GDM1 (cell line): ENCODE measurements around the gene VPS13D.
"Not testable (repeated sequence)": the region's sequence is repeated elsewhere in the genome, so short reads cannot be mapped to it uniquely, and the experiment has no call there.

Experiments used
- DNase-seq: peaks from one replicate; lab custom pipeline; 2025; lab: John Stamatoyannopoulos, UW

Gene VPS13D

DNA sequence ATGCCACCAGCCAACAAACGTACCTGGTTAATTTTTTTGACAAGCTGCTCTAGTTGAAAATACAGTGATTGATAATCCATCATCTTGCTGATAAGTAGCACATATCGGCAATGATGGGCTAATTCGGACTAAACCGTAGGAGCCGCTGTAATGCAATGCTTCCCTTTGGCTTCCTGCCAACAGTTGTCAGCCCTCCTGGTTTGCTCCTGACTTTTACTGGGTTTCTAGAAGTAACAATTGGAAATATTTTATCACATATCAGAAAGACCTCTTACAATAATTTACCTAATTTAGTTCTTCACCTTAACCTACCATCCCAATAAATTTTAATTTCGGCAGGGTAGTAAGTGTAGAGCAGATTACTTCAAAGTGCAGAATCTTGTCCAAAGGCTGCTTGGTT is 239.7 kb downstream of the VPS13D start:
- DNase-seq = no peak

DNA sequence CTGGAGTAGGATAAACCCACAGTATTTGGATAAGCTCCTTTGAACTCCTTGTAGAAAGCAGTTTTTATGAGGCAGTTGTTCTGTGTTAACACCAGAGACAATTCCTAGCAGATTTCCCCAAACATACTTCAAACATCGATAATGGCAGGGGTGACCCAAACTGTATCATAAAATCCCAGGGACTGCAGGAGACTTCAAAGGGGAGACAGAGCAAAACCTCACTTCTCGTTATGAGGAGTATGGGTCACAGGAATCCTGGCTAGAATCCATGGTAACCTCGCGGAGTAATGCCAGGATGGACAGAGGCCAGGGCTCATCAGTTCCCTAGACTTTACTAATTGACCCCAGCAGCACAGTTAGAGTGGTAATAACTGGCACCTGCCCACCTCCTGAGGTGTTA is 240.2 kb downstream of the VPS13D start:
- no peak for DNase-seq

DNA sequence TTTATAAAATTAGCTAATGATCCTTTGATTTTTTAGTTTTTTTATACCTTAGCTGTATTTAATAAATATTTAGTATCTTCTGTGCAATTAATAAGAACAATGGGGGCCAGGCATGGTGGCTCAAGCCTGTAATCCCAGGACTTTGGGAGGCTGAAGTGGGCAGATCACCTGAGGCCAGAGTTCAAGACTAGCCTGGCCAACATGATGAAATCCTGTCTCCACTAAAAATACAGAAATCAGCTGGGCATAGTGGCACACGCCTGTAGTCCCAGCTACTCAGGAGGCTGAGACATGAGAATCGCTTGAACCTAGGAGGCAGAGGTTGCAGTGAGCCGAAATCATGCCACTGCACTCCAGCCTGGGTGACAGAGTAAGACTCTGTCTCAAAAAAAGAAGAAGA is 241.1 kb downstream of the VPS13D start:
- not testable (repeated sequence) for DNase-seq

- no peak for DNase-seq
These were observed 242.4 kb downstream of the VPS13D start for GRCh38 chr1:12472156-12472797.

- peak; percentile 78 for DNase-seq
These were observed 243.1 kb downstream of the VPS13D start for GRCh38 chr1:12472798-12473551.

DNA sequence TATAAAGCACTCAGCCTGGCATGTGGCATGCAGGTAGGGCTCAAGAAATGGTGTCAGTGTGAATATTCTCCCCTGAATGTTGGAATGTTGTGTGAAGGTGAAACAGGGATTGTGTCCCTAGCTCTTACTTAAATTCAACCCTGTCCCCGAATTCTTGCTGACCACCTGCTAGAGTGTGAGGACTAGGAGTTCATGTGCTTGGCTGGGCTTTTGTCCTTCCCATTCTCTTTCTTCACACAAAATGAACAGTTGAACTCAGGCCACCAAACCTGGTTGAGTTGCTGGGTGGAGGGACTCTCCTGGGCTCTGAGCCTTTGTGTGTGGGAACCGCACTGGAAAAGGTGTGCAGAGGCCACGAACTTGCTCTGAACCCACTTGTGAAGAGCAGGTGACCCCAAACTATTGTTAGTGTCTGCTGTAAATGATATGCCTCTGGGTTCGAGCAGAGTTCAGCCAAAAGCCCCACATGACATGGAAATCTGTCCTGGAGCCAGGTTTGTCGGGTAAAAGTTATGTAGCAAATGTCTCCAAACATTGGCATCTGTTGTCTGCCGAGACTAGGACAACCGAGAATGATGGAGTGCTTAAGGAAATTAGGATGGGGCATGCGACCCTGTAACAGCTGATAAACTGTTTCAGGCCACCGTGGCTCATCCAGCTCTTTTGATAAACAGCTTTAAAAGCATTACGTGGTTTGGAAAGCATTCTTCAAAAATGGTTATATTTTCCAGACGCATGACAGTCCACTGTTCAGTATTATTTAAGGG is 243.9 kb downstream of the VPS13D start:
- DNase-seq = no peak

DNA sequence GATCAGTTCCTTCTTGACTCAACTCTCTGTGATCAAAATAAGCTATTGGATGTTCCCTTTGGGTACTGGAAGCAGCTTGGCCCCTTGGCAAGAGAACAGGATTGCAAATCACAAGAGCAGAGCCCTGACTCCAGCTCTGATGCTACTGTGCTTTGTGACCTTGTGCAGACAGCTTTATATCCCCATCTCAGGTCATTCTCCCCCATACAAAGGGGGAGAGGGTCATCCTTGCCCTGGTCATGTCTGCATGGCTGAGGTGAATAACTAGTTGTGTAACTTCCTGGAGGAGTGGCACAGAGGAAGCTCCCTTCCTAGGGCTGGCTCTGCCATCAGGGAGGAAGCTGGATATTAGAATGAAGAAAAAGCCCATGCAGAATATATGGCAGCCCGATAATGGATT is 245.3 kb downstream of the VPS13D start:
- DNase-seq = no peak

DNA sequence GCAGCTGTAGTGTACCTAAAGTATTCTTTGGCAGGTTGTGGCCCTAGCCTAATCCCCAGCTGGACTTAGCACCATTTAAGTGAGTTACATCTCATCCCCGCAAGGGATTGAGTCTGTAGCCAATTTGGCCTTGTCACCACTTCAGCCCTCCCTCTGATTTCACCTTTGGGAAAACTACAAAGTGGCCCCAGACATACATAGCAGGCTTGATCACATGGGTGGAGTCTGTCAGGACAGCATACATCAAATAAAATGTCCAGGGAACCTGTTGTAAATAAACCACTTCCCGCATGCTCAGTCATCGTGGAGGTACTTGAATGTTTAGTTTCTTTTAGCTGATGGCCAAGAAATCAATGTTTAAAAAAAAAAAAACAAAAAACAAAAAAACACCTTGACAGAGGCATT is 245.7 kb downstream of the VPS13D start:
- DNase-seq = no peak

GRCh38 chr1:12475947-12476346 is 246.1 kb downstream of the VPS13D start:
- DNase-seq = no peak

DNA sequence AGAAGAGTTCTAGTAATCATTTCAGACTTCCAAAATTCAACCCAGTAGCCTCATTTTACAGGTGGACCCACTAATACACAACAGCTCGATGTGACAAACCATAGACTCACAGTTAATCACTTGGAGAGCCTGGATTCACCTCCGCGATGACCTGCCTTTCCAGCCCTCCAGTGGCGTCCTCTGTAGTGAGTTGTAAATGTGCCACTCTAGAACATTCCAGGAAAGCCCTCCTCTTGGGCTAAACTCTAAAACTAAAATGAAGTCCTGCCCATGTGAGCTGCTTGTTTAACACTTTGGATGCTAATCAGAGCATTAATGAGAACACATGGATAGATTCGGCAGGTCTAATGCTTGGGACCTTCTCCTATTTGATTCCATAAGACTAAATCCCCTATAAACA is 247.5 kb downstream of the VPS13D start:
- DNase-seq = no peak

GRCh38 chr1:12477936-12478611 is 248.2 kb downstream of the VPS13D start:
- DNase-seq = no peak

GRCh38 chr1:12478612-12478985 is 248.8 kb downstream of the VPS13D start:
- peak; percentile 82 for DNase-seq

DNA sequence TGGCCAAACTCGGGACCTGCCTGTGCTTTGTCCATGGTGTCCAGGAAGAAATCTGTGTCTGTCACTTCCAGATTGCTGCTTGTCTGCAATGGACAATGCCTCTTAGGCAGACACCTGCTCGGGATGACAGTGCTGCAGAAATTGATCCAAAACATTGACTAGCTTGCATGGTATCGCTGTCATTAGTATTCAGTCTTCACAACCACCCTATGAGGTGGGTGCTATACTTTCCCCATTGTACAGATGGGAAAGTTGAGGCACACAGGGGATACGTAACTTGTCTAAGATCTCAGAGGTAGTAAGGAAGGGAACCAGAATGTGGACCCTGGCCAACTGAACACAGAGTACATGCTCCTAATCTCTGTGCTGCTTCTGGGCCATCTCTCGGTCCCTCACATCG is 249.5 kb downstream of the VPS13D start:
- no peak for DNase-seq

DNA sequence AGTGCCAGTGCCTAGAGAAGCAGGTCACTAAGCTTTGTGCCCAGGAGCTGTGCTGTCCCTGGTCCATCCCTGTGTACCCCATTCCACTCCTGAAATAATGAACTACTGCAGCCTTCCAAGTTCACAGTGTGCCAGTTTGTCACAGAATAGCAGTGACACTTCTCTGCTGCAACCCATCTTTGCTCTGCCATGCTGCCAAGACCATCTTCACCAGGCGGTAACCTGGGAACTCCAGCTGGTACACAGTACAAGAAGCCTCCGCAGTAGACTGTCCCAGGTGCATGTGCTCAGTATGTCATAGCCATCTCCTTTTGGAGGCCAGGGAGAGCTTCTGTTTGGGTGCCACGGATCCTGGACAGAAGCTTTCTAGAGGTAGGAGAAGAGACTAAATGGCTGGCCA is 250.2 kb downstream of the VPS13D start:
- no peak for DNase-seq

GRCh38 chr1:12480748-12481362 is 251.0 kb downstream of the VPS13D start:
- DNase-seq = peak; percentile 63

- DNase-seq = no peak
These were observed 252.1 kb downstream of the VPS13D start for GRCh38 chr1:12481928-12482327.

- DNase-seq = no peak
These were observed 253.2 kb downstream of the VPS13D start for GRCh38 chr1:12482988-12483387.

GRCh38 chr1:12485231-12486058 is 255.6 kb downstream of the VPS13D start:
- no peak for DNase-seq

- no peak for DNase-seq
These were observed 256.2 kb downstream of the VPS13D start for GRCh38 chr1:12486059-12486341.

DNA sequence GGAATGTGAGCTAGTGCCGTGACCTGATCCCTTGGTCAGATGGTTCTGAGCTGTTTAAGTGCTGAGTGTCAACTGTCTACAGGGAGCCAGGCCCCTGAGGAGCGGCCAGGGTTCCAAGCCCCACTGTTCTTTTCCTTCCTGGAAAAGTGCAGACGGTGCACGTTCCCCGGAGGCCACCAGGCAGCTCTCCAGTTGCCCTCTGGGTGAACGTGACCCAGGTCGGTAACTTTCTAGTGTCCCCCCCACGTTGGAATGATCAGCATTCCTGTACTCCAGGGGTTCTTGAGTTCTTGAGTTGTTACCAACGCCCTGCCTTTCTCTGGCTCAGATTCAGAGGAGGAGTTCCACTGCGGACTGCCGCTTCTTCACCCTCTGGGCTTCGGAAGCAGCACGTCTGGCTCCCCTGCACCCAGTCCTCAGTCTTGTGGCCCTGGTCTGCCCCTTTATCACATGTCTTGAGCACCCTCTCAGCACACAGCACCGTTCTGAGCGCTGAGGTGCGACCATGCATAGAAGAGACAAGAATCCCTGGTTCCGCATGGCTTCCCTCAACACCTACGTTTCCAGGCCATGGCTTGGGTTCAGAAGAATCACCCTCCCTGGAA is 256.7 kb downstream of the VPS13D start:
- no peak for DNase-seq

GRCh38 chr1:12487520-12487919 is 257.7 kb downstream of the VPS13D start:
- DNase-seq = no peak
